Fibroblast of peridontal ligament (primary cell): Measurements from ENCODE around the gene KIF11.
A peak's percentile ranks its signal among the peaks of the same experiment; 100 is the strongest.
"Not testable (repeated sequence)": the region's sequence is repeated elsewhere in the genome, so short reads cannot be mapped to it uniquely, and the experiment has no call there.

Experiments used
- DNase-seq: peaks from one replicate; pipeline ENCODE4 v3.0.0-alpha.2; 2010; ENCODE audit errors: extremely low read depth

The KIF11 gene

DNA sequence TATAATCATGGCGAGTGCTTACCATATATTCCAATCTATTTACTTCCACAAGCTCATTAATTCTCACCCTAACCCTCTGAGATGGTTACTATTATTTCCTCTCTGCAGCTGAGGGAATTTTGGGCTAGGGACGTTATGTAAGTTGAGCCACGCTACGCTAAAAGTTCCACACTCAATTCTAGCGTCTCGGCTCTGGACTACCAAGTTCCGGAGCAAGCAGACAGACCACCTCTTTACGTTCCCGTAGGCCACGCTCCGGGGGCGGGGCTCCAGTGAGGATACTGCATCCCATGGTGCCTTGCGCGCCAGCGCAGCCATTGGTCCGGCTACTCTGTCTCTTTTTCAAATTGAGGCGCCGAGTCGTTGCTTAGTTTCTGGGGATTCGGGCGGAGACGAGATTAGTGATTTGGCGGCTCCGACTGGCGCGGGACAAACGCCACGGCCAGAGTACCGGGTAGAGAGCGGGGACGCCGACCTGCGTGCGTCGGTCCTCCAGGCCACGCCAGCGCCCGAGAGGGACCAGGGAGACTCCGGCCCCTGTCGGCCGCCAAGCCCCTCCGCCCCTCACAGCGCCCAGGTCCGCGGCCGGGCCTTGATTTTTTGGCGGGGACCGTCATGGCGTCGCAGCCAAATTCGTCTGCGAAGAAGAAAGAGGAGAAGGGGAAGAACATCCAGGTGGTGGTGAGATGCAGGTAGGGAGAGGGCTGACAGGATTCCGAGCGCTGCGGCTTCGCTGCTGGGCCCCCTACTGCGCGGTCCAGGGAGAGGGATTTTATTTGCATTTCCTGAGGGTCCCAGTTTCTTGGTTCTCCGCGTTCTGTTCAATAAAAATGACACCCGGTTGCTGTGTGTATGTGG is at the start of gene KIF11:
TSS of gene KIF11 (plus strand) at position 370 of the 858 bp plus-strand sequence. CDS start at position 616, 246 bp downstream.
- DNase-seq, result peak; percentile 96

DNA sequence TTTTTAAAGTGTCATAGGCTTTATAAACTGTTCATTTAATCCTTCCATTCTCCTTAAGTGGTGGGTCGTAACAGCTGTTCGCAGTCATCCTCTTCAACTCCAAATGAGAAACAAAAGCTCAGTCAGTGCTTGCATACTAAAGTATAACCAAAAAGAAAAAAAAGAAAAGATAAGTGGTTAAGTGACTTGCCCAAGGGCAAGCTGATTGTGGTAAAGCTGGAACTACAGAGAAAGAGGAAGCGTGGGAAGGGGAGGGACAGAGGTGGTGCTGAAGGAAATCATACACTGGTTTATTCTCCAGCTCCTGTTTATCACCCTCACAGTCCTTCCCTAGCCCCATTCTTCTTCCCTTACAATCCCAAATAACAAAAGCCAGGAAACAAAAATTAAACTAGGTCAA is 48.6 kb upstream of the KIF11 start:
- DNase-seq, result peak; percentile 21

DNA sequence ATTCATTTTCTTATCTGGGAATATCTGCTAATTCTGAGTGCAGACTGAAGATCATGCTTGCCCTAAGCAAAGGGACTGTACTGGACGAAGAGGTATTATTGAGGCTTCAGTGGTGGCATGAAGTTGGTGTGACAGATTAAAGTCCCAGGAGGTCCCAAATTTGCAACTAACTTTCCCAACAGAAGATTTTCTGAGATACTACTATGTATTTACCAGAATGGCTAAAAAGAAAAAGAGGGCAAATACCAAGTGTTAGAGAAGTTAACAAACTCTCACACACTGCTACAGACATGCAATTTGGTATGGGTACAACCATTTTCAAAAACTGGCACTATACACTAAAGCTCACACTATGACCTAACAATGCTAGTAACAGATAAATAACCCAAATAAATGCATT is 47.4 kb upstream of the KIF11 start:
- no peak for DNase-seq

GRCh38 chr10:92547676-92548075 is 45.3 kb upstream of the KIF11 start:
- no peak for DNase-seq

DNA sequence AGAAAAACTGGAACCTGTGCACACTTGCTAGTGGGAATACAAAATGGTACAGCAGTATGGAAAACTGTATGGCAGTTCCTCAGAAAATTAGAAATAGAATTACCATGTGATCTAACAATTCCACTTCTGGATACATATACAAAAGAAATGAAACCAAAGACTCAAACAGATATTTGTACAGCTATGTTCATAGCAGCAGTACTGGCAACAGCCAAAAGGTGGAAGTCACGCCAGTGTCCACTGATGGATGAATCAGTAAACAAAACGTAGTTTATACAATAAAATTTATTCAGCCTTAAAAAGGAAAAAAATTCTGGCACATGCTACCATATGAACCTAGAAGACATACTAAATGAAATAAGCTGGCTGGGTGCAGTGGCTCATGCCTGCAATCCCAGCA is 42.0 kb upstream of the KIF11 start:
- DNase-seq, result no peak

DNA sequence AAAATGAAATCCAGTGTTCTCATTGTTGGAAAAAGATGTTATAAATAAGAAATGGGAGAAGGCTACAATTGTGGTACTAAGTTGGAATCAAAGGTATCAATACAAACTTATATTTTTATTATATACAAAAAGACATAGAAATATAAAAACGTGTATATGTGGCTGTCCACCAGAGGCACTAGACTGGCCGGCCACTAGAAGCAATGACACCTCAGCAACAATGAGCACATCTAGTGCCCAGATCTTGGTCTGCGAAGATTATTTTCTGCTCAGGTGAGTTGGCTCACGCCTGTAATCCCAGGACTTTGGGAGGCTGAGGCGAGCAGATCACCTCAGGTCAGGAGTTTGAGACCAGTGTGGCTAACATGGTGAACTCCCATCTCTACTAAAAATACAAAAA is 40.6 kb upstream of the KIF11 start:
- DNase-seq, result no peak

GRCh38 chr10:92553959-92554358 is 39.0 kb upstream of the KIF11 start:
- DNase-seq, result no peak

DNA sequence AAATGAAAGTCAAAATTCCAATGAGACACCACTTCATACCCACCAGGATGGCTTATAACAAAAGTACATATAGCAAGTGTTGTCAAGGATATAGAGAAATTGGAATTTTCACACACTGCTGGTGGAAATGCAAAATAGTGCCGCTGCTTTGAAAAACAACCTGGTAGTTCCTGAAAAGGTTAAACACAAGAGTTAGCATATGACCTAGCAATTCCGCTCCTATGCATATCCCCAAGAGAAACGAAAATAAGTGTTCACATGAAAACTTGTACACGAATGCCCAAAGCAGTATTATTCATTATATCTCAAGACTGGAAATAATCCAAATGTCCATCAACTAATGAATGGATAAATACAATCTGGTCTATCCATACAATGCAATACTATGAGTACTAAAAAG is 33.9 kb upstream of the KIF11 start:
- no peak for DNase-seq

DNA sequence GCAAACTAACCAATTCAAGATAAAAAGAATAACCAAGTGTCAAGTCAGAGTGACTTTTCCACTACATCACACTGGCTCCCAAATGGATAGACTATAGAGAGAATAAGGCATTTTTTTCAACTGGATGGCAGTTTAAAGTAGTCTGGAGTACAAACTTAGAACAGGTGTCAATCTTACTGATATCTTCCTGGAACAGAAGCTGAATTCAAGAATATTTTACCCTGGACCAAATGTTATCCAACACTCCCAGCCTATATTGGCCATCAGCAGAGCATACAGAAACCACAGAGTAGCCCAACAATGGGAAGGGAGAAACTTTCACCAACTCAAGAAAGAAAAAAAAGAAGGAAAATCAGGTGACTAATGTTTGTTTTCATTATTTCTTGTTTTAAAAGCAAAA is 30.5 kb upstream of the KIF11 start:
- DNase-seq, result no peak

DNA sequence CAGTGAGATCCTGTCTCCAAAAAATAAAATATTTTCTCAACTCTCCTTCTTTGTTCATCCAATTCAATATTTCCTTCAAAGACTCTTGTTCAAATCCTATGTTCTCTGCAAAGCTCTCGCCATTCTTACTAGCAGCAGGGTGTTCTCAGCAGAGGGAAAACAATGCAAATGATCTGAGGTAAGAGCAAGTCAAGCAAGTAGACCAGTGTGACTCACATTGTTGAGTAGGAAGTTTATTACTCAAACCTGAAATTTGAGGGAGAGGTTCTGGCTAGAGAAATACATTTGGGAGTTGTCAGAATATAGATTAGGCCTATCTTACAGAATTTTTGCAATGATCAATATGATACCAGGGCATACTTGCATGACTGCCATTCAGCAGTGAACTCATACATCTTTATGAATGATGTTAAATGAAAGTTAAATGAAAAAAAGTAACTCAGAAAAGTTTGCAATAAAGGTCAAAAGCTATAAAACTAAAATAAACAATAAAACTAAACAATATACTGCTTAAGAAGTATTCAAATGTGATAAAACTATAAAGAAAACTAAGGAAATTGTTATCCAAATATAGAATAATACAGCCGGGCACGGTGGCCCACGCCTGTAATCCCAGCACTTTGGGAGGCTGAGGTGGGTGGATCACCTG is 24.9 kb upstream of the KIF11 start:
- peak; percentile 57 for DNase-seq

DNA sequence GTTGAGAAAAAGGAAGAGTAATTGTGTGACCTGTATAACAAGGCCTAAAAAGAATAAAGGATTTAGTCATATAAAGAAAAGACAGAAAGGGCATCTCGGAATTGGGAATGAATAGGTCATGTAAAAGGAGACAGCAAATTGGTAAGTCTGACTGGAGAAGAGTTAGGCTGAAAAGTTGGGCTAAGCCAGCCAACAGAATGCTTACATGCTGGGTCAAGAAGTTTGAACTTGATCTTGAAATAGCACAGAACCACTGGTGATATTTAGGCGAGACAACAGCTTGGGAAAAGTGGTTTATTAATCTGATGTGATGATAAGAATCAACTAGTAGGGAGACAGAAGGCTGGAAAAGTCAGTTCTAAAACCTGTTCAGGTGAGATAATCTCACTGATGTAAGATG is 23.9 kb upstream of the KIF11 start:
- DNase-seq, result no peak

DNA sequence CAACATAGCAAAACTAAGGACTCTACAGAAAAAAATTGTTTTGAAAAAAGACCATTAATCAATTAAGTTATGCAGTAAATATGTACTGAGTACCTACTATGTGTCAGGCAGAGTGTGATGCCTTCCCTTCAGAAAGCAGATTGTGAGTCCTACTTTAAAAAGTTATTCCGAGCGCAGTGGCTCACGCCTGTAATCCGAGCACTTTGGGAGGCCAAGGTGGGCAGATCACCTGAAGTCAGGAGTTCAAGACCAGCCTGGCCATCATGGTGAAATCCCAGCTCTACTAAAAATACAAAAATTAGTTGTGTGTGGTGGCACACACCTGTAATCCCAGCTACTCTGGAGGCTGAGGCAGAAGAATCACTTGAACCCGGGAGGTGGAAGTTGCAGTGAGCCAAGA is 23.3 kb upstream of the KIF11 start:
- not testable (repeated sequence) for DNase-seq

DNA sequence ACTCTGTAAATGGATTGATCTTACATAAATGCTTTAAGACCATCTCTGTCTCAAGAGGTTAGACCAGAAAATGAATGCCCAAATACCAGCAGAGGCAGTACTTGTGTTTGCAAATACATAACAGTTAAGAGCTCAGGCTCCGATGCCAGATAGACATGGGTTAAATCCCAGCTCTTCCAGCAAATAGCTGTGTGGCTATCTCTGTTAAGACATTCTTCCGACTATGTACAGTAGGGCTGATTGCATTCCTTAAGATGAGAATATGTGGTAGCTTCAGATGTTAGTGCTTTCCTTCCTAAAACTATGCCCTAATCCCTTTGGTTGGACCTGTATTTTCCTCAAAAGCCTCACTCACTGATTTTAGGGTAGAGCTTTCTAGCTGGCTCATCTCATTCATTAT is 21.3 kb upstream of the KIF11 start:
- peak; percentile 73 for DNase-seq

GRCh38 chr10:92572362-92573090 is 20.4 kb upstream of the KIF11 start:
- no peak for DNase-seq

- DNase-seq, result peak; percentile 58
Observed at GRCh38 chr10:92573091-92573797, 19.7 kb upstream of the KIF11 start.

GRCh38 chr10:92573798-92574547 is 19.0 kb upstream of the KIF11 start, which contains the start of gene IDE:
Gene IDE (minus strand): TSS chr10:92574093. CDS start chr10:92574019, 74 bp downstream.
- DNase-seq, result peak; percentile 83

DNA sequence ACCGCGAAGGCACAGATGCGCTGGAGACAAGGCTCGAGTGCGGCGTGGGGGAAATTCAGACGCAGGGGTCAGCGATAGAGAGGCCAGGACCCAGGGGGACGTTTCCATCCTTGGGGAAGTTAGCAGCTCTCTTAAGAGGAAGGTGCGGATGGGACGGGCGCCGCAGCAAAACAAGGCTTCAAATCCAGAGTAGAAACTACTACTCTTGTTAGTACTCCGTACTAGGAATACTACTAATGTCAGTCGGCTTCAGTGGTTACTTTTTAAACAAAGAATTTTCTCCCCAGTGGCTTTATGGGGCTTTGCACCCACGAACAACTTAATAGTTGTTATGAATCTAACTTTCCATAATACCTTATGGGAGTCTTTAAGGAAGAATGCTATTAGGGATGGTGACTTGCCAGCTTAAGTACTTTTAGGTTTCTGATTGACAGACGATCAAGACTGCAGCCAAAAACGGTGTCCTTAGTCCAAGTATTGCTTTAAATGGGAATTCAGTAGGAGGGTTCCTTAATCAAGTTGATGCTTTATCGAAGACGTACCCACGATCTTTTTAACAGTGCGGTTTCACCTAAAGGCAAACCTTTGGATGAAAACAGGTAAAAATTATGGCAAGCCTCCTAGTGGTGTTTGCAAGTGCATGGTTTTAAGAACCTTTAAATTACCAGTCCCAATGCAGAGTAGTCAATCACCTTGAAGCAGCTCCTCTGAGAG is 18.2 kb upstream of the KIF11 start:
- peak; percentile 63 for DNase-seq

DNA sequence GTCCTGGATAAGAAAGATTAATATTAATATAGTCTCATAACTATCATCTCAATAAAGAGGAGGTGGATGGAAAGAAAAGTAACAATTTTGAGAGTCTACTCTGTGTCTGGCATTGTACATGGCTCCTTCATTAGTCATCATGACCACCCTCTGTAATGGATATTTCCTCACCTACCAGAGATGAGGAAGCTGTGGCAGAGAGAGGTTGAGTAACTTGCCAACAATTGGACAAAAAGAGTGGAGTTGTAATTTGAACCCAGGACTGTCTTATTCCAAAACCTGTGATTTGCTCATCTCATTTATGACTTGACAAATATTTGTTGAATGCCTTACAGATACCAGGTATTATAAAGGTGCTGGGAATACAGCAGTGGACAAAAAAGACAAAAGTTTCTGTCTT is 17.0 kb upstream of the KIF11 start:
- peak; percentile 34 for DNase-seq

GRCh38 chr10:92582347-92582746 is 10.6 kb upstream of the KIF11 start:
- not testable (repeated sequence) for DNase-seq
